HFF-Myc (cell line): Measurements from ENCODE around the gene EBPL.
A peak's percentile ranks its signal among the peaks of the same experiment; 100 is the strongest.

Experiments
- DNase-seq: peaks from one replicate; pipeline ENCODE4 v3.0.0-alpha.2; 2011; ENCODE audit warnings: low read depth; ENCODE audit errors: extremely low read depth
- H3K4me3 ChIP-seq: replicated peaks from 2 replicates; pipeline ENCODE4 v1.5.1; 2011; ENCODE audit warnings: low read depth, mild to moderate bottlenecking, control low read depth, low read length
- CTCF ChIP-seq: IDR thresholded peaks from 2 replicates; pipeline ENCODE4 v1.5.1; 2012; ENCODE audit warnings: mild to moderate bottlenecking, low read depth, low read length, control low read depth; ENCODE audit errors: missing control alignments

The EBPL gene

GRCh38 chr13:49693191-49693733, 2.0 kb upstream of the EBPL start:
- DNase-seq: no peak
- no peak for TF ChIP-seq CTCF
- H3K4me3 ChIP-seq: no peak overlapping the region

GRCh38 chr13:49690133-49690994, 922 bp downstream of the EBPL start:
- DNase-seq: peak; percentile 7
- no peak for TF ChIP-seq CTCF
- peak overlapping the region; percentile 87 for H3K4me3 ChIP-seq

- no peak for DNase-seq
- TF ChIP-seq CTCF: no peak
- H3K4me3 ChIP-seq: no peak overlapping the region
Observed at GRCh38 chr13:49683489-49683888, 7.8 kb downstream of the EBPL start.

GRCh38 chr13:49681842-49682435, 9.3 kb downstream of the EBPL start:
- no peak for DNase-seq
- no peak overlapping the region for H3K4me3 ChIP-seq
- TF ChIP-seq CTCF: no peak

- H3K4me3 ChIP-seq: no peak overlapping the region
- DNase-seq: no peak
- peak; percentile 2 for TF ChIP-seq CTCF
Observed at GRCh38 chr13:49679246-49679645, 12.0 kb downstream of the EBPL start.

GRCh38 chr13:49678191-49678914, 12.9 kb downstream of the EBPL start:
- H3K4me3 ChIP-seq: no peak overlapping the region
- no peak for TF ChIP-seq CTCF
- DNase-seq: no peak
